GM18511 (cell line): ENCODE measurements around the gene HOGA1.

Experiments
- ATAC-seq: cut with Tn5 transposase; IDR thresholded peaks from one replicate; pipeline ENCODE4 v1.9.1; 2021; ENCODE audit warnings: mild to moderate bottlenecking, moderate library complexity; ENCODE audit not compliant: unreplicated experiment

HOGA1 gene

GRCh38 chr10:97578171-97578844, 5.9 kb upstream of the HOGA1 start:
- no peak for ATAC-seq

GRCh38 chr10:97580421-97581367, 3.5 kb upstream of the HOGA1 start:
- no peak for ATAC-seq

- no peak for ATAC-seq
Measured at GRCh38 chr10:97582169-97582568, 2.0 kb upstream of the HOGA1 start.

GRCh38 chr10:97583476-97583875, 713 bp upstream of the HOGA1 start:
- no peak for ATAC-seq

- ATAC-seq, result no peak
Measured at GRCh38 chr10:97584798-97585438, 729 bp downstream of the HOGA1 start.

- no peak for ATAC-seq
Measured at GRCh38 chr10:97585439-97585811, 1.2 kb downstream of the HOGA1 start.

GRCh38 chr10:97587183-97587582, 3.0 kb downstream of the HOGA1 start:
- no peak for ATAC-seq

- no peak for ATAC-seq
Measured at GRCh38 chr10:97589479-97589878, 5.3 kb downstream of the HOGA1 start, which contains the start of gene C10orf62. Gene C10orf62 (plus strand): TSS chr10:97589721. CDS start chr10:97589898, 177 bp downstream.

GRCh38 chr10:97590082-97590747, 6.0 kb downstream of the HOGA1 start:
- ATAC-seq, result no peak

- no peak for ATAC-seq
Measured at GRCh38 chr10:97590748-97591495, 6.7 kb downstream of the HOGA1 start.

GRCh38 chr10:97593421-97593820, 9.2 kb downstream of the HOGA1 start:
- ATAC-seq, result no peak

GRCh38 chr10:97596101-97597082, 12.2 kb downstream of the HOGA1 start:
- no peak for ATAC-seq

GRCh38 chr10:97597778-97598177, 13.6 kb downstream of the HOGA1 start:
- no peak for ATAC-seq

- ATAC-seq, result no peak
Measured at GRCh38 chr10:97598407-97599271, 14.4 kb downstream of the HOGA1 start.

GRCh38 chr10:97599272-97599619, 15.1 kb downstream of the HOGA1 start:
- no peak for ATAC-seq

- no peak for ATAC-seq
Measured at GRCh38 chr10:97600616-97601015, 16.4 kb downstream of the HOGA1 start.

- no peak for ATAC-seq
Measured at GRCh38 chr10:97601268-97602215, 17.4 kb downstream of the HOGA1 start.
